SJSA1 (cell line): ENCODE measurements around the gene RGS3. TPM values are rescaled to one million over a fixed set of nuclear protein-coding genes. Genes with fewer than 3 reads are reported as not detected.
"Not testable (repeated sequence)": the region's sequence is repeated elsewhere in the genome, so short reads cannot be mapped to it uniquely, and the experiment has no call there.

Experiments
- DNase-seq, 2 experiments: peaks; one replicate each; pipeline ENCODE4 v3.0.0-alpha.2; 2015 to 2020; ENCODE audit warnings: low spot score in 2 of 2, low read depth in 1 of 2
- H3K27ac ChIP-seq: fragments of 250-450 bp; sonication (Bioruptor Pico); 2 replicates; pipeline ENCODE4 v1.5.1; 2020; ENCODE audit warnings: mild to moderate bottlenecking, moderate library complexity
- H3K27me3 ChIP-seq: fragments of 250-450 bp; sonication (Bioruptor Pico); replicated peaks from 2 replicates; pipeline ENCODE4 v1.5.1; 2020; ENCODE audit warnings: mild to moderate bottlenecking, moderate library complexity
- H3K36me3 ChIP-seq: fragments of 250-450 bp; sonication (Bioruptor Pico); 2 replicates; pipeline ENCODE4 v1.5.1; 2020; ENCODE audit warnings: mild to moderate bottlenecking
- H3K4me1 ChIP-seq: fragments of 250-450 bp; sonication (Bioruptor Pico); replicated peaks from 2 replicates; pipeline ENCODE4 v1.6.1; 2021; ENCODE audit warnings: mild to moderate bottlenecking
- H3K4me3 ChIP-seq: fragments of 250-450 bp; sonication (Bioruptor Pico); 2 replicates; pipeline ENCODE4 v1.5.1; 2020; ENCODE audit warnings: mild to moderate bottlenecking
- H3K9me3 ChIP-seq: fragments of 250-450 bp; sonication (Bioruptor Pico); replicated peaks from 2 replicates; pipeline ENCODE4 v1.5.1; 2020; ENCODE audit warnings: mild to moderate bottlenecking
- total RNA-seq: library from RNA; depleted of rRNA; stranded (reverse); fragments of >200 nt; shearing (Covaris generic); gene quantifications from 2 replicates; pipeline ENCODE4 v1.2.3, GENCODE V29; 2014

Gene RGS3
- total RNA-seq, 1 experiment from 2014 or later: 54.8 TPM

GRCh38 chr9:113634596-113635515 is 171.3 kb downstream of the RGS3 start:
- Histone ChIP-seq H3K9me3 (no peaks in the 10 kb centered on the region), H3K27ac (peak overlapping the region; percentile 27), H3K36me3 (no peaks in the 10 kb centered on the region), H3K4me3 (no peak overlapping the region), H3K27me3 (no peaks in the 10 kb centered on the region), H3K4me1 (peaks cover 36% of the 10 kb centered on the region)
- DNase-seq: no peak

- no peaks in the 10 kb centered on the region for H3K9me3 ChIP-seq
- no peak for DNase-seq
- no peak overlapping the region for H3K27ac ChIP-seq
Measured at GRCh38 chr9:113635586-113635985, 172.1 kb downstream of the RGS3 start.

DNA sequence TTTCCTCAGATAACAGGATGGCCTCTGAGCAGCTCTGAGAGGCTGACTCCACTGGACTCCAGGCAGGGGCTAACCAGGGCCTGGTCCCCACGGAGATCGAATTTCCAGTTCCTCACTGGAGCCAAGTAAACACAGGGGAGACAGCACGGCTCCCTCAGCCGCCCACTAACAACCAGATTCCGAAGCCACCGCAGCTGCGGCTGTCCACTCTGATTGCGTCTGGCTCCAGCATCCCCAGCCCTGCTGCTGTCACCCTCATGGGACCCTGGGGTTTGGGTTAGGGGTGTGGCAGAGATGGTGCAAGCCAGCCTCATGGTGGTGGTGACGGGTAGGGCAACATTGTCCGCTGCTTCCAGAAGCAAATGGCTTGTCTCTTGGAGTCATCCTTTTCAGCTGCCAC is 172.6 kb downstream of the RGS3 start:
- no peaks in the 10 kb centered on the region for H3K36me3 ChIP-seq
- H3K27ac ChIP-seq: no peak overlapping the region
- DNase-seq: no peak

More at GRCh38 chr9:113635586-113635985, 172.1 kb downstream of the RGS3 start:
- H3K4me1 ChIP-seq: peaks cover 36% of the 10 kb centered on the region
- H3K4me3 ChIP-seq: no peak overlapping the region
- H3K36me3 ChIP-seq: no peaks in the 10 kb centered on the region
- H3K27me3 ChIP-seq: no peaks in the 10 kb centered on the region

DNA sequence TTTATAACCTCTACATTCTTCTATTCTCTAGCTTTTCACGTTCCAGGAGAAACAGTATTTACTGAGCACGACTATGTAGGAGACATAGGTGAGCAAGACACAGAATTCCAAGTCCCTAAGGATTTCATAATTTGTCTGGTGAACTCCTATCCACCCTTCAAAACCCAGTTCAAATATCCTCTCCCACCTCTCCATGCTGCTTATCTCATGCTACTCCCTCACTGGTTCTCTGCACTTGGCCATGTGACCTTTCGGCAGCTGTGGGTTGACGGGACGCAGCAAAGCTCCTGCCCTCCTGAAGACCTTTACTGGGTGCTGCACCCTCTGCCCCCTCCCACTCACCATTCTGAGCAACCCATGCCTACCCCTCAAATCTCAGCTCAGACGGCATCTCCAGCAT is 173.2 kb downstream of the RGS3 start:
- H3K36me3 ChIP-seq: no peaks in the 10 kb centered on the region
- H3K4me1 ChIP-seq: peaks cover 35% of the 10 kb centered on the region
- no peak overlapping the region for H3K4me3 ChIP-seq
- no peaks in the 10 kb centered on the region for H3K27me3 ChIP-seq
- no peak overlapping the region for H3K27ac ChIP-seq
- no peak for DNase-seq
- H3K9me3 ChIP-seq: no peaks in the 10 kb centered on the region

More for the DNA sequence above, 172.6 kb downstream of the RGS3 start:
- Histone ChIP-seq H3K4me1 (peaks cover 36% of the 10 kb centered on the region), H3K4me3 (no peak overlapping the region), H3K9me3 (no peaks in the 10 kb centered on the region), H3K27me3 (no peaks in the 10 kb centered on the region)

DNA sequence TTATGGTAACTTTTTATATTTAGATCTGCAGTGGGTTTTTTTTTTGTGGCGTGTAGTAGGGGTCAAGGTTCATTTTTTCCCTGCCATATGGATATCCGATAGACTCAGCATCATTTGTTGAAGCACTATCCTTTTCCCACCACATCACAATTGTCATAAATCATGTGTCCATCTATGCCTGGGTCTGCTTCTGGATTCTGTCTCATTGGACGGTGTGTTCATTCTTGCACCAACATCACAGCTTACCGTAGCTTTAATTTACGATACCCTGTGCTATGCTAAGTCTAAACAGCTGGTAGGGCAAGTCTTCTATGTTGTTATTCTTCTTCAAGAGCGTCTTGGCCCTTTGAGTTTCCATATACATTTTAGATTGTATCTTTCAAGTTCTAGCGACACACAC is 175.0 kb downstream of the RGS3 start:
- Histone ChIP-seq H3K36me3 (no peaks in the 10 kb centered on the region), H3K27ac (no peak overlapping the region), H3K4me3 (no peak overlapping the region), H3K27me3 (no peaks in the 10 kb centered on the region), H3K4me1 (peaks cover 18% of the 10 kb centered on the region), H3K9me3 (no peaks in the 10 kb centered on the region)
- no peak for DNase-seq

DNA sequence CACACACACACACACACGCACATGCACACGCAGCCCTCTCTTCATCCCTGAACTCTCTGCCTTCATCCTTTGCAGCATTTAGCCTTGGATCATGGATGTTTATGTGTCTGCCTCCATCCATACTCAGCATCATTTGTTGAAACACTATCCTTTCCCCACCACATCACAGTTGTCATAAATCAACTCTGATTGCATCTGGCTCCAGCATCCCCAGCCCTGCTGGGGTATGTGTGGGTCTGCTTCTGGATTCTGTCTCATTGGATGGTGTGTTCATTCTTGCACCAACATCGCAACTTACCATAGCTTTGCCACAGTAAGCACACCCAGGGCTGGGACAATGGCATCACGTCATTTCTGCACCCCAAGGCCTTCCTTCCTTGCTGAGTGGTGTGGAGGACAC is 175.4 kb downstream of the RGS3 start:
- H3K4me1 ChIP-seq: peaks cover 16% of the 10 kb centered on the region
- no peak for DNase-seq
- H3K27me3 ChIP-seq: no peaks in the 10 kb centered on the region
- H3K9me3 ChIP-seq: no peaks in the 10 kb centered on the region
- no peak overlapping the region for H3K4me3 ChIP-seq
- H3K27ac ChIP-seq: no peak overlapping the region
- H3K36me3 ChIP-seq: no peaks in the 10 kb centered on the region

DNA sequence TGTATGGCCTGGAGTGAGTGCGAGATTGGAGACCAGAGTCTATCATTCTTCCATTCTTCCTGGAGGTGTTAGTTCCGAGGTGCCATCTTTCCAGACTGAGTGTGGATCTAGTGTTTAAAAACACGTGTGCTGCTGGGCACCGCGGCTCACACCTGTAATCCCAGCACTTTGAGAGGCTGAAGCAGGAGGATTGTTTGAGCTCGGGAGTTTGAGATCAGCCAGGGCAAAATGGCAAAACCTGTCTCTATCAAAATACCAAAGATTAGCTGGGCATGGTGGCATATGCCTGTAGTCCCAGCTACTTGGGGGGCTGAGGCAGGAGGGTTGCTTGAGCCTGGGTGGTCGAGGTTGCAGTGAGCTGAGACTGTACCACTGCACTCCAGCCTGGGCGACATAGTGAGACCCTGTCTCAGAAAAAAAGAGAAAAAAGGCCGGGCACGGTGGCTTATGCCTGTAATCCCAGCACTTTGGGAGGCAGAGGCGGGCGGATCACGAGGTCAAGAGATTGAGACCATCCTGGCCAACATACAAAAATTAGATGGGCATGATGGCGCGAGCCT is 176.0 kb downstream of the RGS3 start:
- not testable (repeated sequence) for H3K4me3 ChIP-seq, H3K36me3 ChIP-seq, DNase-seq, H3K4me1 ChIP-seq, H3K9me3 ChIP-seq, H3K27ac ChIP-seq, H3K27me3 ChIP-seq

- Histone ChIP-seq H3K27me3 (no peaks in the 10 kb centered on the region), H3K36me3 (no peaks in the 10 kb centered on the region), H3K4me1 (peaks cover 3% of the 10 kb centered on the region; the same call in 1 of the 2 replicates), H3K27ac (no peak overlapping the region), H3K9me3 (no peaks in the 10 kb centered on the region), H3K4me3 (no peak overlapping the region)
- DNase-seq: no peak
Measured at GRCh38 chr9:113640418-113640817, 176.9 kb downstream of the RGS3 start.

- Histone ChIP-seq H3K27ac (no peak overlapping the region), H3K9me3 (no peaks in the 10 kb centered on the region), H3K4me3 (no peak overlapping the region), H3K27me3 (no peaks in the 10 kb centered on the region), H3K4me1 (peaks cover 1% of the 10 kb centered on the region; the same call in 1 of the 2 replicates), H3K36me3 (no peaks in the 10 kb centered on the region)
- no peak for DNase-seq
Measured at GRCh38 chr9:113641100-113641885, 177.8 kb downstream of the RGS3 start.

- Histone ChIP-seq H3K27ac (no peak overlapping the region), H3K9me3 (no peaks in the 10 kb centered on the region), H3K4me3 (no peak overlapping the region), H3K4me1 (peaks cover 6% of the 10 kb centered on the region; the same call in 1 of the 2 replicates), H3K27me3 (no peaks in the 10 kb centered on the region), H3K36me3 (no peaks in the 10 kb centered on the region)
- no peak for DNase-seq
Measured at GRCh38 chr9:113644321-113644720, 180.8 kb downstream of the RGS3 start.

DNA sequence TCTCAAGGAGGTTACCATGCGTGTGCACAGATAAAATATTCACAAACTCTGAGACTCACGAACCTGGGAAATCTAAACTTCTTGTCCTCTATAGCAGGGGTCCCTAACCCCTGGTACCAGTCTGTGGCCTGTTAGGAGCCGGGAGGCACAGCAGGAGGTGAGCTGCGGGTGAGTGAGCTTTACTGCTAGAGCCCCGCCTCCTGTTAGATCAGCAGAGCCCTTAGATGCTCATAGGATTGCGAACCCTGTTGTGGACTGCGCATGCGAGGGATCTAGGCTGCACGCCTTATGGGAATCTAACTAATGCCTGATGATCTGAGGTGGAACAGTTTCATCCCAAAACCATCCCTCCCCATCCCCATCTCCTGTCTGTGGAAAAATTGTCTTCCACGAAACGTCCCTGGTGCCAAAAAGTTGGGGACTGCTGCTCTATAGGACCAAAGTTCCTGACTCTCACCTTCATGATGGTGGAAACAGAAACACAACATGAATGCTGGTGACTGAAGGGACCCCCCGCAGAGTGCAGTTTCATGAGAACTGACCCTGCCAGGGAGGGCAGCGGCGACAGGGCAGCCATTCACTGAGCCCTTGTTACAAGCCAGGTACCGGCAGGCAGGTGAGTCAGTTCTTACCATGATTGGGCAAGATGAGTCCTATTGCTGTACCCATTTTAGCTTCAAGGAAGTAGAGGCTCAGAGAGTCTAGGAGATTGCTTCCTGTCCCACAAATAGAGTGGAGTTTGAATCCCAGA is 181.9 kb downstream of the RGS3 start:
- Histone ChIP-seq H3K27me3 (no peaks in the 10 kb centered on the region), H3K4me3 (no peak overlapping the region), H3K36me3 (no peaks in the 10 kb centered on the region), H3K9me3 (no peaks in the 10 kb centered on the region), H3K27ac (no peak overlapping the region), H3K4me1 (peaks cover 11% of the 10 kb centered on the region)
- DNase-seq: no peak

DNA sequence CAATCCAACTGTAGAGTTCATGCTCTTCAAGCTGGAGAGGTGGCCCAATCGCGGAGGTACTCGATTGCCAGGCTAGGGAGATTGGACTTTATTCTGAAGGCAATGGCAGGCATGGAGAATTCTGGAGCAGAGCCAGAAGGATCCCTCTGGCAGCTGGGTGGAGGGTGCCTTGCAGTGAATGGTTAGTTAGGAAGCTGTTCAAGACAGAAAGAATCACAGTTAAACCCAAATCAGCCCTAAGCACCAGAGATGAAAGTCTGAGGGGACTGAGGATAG is 182.4 kb downstream of the RGS3 start:
- Histone ChIP-seq H3K4me1 (peaks cover 14% of the 10 kb centered on the region), H3K27ac (no peak overlapping the region), H3K4me3 (no peak overlapping the region), H3K36me3 (no peaks in the 10 kb centered on the region), H3K9me3 (no peaks in the 10 kb centered on the region), H3K27me3 (no peaks in the 10 kb centered on the region)
- DNase-seq: no peak

DNA sequence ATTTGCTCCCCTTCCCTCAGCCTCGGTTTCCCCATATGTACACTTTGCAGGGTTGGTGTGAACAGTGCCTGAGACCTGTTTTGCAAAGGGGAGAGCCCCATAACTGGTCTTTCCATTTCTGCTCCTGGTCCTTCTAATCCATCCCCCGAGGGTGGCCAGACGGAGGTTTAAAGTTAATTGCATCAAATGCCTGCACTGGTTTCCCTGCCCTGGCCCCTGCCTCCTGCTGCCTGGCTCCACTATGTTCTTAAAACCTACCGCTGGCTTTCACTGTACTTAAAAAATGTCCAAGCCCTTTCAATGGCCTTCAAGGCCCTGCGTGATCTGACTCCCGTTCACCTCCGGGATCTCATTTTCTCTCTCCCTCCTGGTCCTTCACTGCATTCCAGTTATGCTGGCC is 183.0 kb downstream of the RGS3 start:
- H3K4me3 ChIP-seq: no peak overlapping the region
- H3K27me3 ChIP-seq: no peaks in the 10 kb centered on the region
- no peak overlapping the region for H3K27ac ChIP-seq
- H3K36me3 ChIP-seq: no peaks in the 10 kb centered on the region
- DNase-seq: no peak
- H3K9me3 ChIP-seq: no peaks in the 10 kb centered on the region
- peaks cover 14% of the 10 kb centered on the region for H3K4me1 ChIP-seq
